GM21786 (cell line): ENCODE data around the gene KCNJ16.

Source experiments
- ATAC-seq: cut with Tn5 transposase; IDR thresholded peaks from one replicate; pipeline ENCODE4 v1.9.1; 2021; ENCODE audit not compliant: unreplicated experiment

KCNJ16 gene

GRCh38 chr17:70095455-70095854 lies 20.4 kb downstream of the KCNJ16 start:
- ATAC-seq = no peak

- no peak for ATAC-seq
Measured at GRCh38 chr17:70096861-70097260, 21.8 kb downstream of the KCNJ16 start.

DNA sequence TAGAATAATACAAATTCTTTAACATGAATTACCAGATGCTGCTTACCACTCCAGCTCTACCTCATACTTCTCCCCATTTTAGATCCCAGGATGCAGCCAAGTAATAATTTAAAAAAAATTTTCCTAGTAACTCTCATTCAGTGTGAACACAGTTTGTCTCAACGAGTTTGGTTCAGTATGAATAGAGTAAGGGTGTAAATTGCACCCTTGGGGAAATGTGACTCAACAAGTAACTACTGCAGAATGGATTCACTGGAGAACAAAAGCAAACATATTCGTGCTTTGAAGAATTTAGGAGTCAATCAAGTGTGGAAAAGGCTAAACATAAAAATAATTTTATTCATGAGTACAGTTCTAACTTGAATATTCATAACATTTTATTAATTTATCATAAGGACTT lies 23.0 kb downstream of the KCNJ16 start:
- ATAC-seq = no peak

- ATAC-seq = no peak
Measured at GRCh38 chr17:70099294-70099693, 24.3 kb downstream of the KCNJ16 start.

DNA sequence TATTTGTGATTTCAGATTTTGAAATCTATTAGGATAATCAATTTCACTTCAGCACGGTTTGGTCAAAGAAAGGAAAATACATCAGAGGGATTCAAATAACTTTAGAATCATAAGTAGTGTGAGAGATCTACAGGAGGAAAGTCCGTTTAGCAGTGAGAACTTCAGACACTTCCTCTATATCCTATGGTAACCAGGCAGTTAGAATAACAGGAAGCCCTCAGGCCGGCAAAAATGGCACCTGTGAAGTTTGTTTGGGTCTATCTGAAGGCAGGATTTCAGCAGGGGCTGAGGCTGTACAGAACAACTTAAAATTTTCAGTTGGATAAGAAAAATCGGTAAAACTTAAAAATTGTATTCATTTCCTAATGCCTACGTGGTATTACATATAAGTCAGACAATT lies 24.9 kb downstream of the KCNJ16 start:
- no peak for ATAC-seq

DNA sequence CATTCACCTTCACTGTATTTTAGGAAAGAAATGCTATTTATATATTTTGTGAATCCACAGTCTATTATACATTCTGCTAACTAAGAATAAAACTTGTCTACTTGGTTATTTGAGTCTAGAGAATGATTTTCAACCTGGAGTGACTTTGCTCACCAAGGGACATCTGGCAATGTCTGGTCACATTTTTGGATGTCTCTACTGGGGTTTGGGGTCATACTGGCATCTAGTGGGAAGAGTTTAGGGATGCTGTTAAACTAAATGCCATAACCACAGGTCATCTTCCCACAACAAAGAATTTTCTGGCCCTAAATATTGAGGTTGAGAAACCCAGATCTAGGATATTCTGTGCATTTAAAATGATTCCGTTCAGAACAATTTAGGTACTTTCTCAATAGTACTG lies 26.0 kb downstream of the KCNJ16 start:
- ATAC-seq = no peak

DNA sequence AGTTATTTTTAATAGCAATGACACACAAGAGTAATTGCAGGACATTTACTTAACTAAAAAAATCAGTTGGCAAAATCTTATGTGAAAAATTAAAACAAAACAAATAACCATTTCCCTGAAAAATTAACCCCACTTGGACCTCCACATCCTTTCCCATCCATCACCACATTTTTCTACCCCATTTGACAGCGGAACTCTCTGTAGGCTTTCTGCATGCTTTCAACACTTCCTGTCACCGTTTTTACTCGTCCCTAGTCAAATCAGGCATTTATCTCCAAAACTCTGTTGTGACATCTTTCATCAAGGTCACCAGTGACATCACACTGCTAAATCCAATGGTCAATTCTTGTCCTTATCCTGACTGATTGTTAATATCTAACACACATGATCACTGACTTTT lies 27.5 kb downstream of the KCNJ16 start:
- no peak for ATAC-seq

DNA sequence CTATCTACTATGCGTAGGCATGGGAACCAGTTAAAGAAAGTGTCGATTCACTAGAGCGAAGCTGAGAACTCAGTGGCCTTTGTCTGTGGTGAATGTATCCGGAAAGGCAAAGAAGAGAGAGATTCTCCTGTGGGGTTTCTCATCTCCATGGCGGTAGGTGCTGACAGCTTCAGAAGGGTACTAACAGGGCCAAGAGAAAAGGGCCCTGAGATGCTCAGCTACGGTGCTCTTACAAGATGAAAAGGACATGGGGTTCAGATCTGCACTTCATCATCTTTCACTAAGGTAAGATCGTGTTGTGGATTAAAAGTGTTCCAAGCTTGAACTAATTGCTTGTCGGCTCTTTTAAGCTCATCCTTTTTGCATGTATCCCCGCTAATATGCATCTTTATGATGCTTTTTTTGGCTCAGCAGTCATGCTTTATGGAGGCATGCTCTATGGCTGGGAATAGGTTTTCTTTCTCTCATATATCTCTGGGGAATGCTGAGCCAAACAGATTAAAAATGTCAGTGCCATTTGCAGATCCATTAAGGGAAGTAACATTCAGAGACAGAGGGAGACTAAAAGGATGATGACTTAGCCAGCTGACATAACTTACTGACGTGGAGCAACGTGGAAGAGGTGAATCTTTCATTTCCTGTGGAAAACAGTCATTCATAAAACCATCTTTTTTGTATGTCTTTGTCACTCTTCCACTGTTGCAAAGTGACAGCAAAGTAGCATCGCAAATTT lies 29.9 kb downstream of the KCNJ16 start:
- no peak for ATAC-seq

- ATAC-seq = no peak
Measured at GRCh38 chr17:70105641-70106040, 30.6 kb downstream of the KCNJ16 start.

DNA sequence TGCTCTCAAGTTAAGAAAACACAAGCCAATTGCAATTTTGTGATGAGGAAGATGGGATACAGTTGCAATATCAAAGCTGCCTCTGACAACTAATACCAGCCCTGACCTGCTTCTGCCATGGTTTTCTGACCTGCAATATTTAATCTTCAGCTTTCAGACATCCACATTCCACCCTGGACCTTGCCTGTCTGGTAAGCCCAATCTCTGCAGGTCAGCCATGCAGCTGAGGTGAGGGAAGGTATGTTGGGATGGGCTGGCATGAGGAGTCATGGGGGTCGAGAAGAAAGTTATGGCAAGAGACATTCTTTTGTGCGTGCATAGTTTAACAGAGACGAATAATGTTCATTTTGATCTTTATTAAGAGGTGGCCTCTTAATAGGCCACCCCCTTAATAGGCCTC lies 31.5 kb downstream of the KCNJ16 start:
- ATAC-seq = no peak

DNA sequence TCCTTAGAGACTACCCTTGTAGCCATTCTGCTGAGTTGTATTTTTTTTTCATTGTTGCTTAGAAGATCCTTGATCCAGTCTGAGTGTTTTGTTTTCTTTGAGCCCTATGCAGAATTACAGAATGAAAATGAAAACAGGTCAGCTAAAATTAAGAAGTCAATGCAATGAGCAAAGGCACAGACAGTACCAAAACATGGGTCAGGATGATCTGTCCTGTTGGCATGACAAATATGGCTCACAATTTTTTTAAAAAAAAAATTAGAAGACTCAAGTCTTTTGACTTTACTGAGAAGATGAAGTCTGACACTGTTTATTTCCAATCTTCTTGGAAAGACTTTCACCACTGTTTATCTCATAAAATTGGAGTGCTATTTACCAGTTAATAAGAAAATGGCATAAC lies 32.4 kb downstream of the KCNJ16 start:
- no peak for ATAC-seq

DNA sequence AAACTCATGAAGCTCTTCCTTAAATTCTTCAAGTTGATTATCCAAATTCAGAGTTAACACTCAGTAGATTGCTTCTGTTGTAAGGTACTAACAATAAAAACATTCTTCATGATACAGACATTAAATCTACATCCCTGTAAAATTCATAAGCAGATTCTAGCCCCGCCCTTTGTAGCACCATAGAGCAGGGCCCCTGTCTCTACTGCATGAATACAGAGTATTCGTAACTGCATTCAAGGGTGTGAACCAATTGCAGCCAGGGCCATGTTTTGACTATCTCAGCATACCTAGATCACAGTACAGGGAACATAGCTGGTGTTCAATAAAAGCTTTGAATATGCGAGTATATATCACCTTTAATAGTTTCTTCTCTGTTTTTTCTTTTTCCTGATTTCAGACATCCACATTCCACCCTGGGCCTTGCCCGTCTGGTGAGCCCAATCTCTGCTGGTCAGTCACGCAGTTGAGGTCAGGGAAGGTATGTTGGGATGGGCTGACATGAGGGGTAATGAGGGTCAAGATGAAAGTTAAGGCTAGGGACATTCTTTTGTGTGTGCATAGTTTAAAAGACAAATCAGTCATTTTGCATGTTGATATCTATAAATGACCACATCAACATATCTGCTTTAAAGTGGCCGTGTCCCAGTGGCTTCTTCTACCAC lies 33.0 kb downstream of the KCNJ16 start:
- no peak for ATAC-seq

- no peak for ATAC-seq
Measured at GRCh38 chr17:70109497-70109896, 34.5 kb downstream of the KCNJ16 start.

GRCh38 chr17:70110443-70110880 lies 35.4 kb downstream of the KCNJ16 start:
- no peak for ATAC-seq

GRCh38 chr17:70111201-70111600 lies 36.2 kb downstream of the KCNJ16 start:
- no peak for ATAC-seq

- no peak for ATAC-seq
Measured at GRCh38 chr17:70114405-70114804, 39.4 kb downstream of the KCNJ16 start.

DNA sequence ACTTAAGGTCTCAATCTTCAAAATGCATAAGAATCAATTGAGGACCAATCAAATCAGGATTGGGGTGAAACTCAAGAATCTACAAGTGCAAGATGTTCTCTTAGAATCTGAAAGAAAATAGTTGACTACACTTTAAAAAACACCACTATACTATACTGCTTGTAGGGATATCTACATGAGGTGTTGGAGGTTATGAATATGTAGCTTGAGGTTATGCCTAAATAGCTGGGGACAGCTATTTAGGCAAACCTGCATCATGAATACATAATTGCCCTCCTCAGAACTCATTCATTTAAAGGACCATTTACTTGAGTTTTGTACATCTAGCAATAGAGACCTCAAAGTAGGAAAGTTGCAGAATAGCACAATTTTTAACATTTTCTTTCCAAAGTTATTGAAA lies 40.1 kb downstream of the KCNJ16 start:
- ATAC-seq = no peak

- ATAC-seq = no peak
Measured at GRCh38 chr17:70116919-70117318, 41.9 kb downstream of the KCNJ16 start.

GRCh38 chr17:70119545-70119944 lies 44.5 kb downstream of the KCNJ16 start:
- no peak for ATAC-seq

DNA sequence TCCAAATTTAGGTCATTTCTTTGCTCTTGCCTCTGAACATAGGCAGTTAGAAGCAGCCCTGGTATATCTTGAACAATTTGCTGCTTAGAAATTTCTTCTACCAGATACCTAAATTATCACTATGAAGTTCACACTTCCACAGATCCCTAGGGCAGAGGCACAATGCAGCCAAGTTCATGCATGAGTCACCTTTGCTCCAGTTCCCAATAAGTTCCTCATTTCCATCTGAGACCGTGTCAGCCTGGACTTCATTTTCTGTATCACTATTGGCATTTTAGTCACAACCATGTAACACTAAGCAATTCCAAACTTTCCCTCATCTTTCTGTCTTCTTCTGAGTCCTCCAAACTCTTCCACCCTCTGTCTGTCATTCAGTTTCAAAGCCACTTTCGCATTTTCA lies 45.0 kb downstream of the KCNJ16 start:
- no peak for ATAC-seq

GRCh38 chr17:70120425-70120824 lies 45.4 kb downstream of the KCNJ16 start:
- no peak for ATAC-seq

- ATAC-seq = no peak
Measured at GRCh38 chr17:70121126-70121525, 46.1 kb downstream of the KCNJ16 start.

- no peak for ATAC-seq
Measured at GRCh38 chr17:70123193-70123592, 48.2 kb downstream of the KCNJ16 start.
